Measurements from ENCODE around the gene NKX2-1.

DNA sequence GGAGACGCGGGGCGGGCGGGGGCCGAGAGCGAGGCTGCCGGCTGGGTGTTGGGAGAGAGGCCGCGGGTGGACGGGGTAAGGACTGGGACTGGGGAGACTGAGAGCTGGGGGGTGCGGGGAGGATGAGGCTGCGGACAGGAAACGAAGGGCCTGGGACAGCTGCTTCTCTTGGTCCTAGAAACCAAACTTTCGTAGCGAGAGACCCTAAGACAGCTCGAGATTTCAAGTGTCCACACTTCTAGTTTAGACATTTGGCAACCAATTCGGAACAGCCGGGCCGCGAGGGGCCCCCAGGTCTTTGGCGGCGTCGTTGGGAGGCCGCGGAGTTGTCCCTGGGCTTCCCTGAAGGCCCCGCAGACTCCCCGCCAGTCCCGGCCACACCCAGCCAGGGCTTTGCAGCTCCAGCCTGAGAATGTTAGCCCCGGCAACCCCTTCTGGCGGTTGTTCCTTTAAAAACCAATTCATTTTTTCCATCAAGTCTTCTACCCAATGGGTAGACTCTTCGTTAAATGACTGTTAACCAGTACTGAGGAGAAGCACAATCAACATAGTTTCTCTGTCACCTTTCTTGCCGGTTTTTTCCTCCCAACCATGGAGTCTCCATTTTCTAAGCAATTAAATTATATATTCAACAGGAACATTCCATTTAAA, 11.5 kb downstream of the NKX2-1 start:
- no peak for TF ChIP-seq POLR2AphosphoS5 (IDR thresholded peaks at IDR 0.05; ENCODE audit: low read depth, low read length)
- TF ChIP-seq TAF1 (IDR thresholded peaks at IDR 0.05; ENCODE audit: borderline replicate concordance, insufficient read depth, low read length), result no peak
- TF ChIP-seq, protein P1, sequence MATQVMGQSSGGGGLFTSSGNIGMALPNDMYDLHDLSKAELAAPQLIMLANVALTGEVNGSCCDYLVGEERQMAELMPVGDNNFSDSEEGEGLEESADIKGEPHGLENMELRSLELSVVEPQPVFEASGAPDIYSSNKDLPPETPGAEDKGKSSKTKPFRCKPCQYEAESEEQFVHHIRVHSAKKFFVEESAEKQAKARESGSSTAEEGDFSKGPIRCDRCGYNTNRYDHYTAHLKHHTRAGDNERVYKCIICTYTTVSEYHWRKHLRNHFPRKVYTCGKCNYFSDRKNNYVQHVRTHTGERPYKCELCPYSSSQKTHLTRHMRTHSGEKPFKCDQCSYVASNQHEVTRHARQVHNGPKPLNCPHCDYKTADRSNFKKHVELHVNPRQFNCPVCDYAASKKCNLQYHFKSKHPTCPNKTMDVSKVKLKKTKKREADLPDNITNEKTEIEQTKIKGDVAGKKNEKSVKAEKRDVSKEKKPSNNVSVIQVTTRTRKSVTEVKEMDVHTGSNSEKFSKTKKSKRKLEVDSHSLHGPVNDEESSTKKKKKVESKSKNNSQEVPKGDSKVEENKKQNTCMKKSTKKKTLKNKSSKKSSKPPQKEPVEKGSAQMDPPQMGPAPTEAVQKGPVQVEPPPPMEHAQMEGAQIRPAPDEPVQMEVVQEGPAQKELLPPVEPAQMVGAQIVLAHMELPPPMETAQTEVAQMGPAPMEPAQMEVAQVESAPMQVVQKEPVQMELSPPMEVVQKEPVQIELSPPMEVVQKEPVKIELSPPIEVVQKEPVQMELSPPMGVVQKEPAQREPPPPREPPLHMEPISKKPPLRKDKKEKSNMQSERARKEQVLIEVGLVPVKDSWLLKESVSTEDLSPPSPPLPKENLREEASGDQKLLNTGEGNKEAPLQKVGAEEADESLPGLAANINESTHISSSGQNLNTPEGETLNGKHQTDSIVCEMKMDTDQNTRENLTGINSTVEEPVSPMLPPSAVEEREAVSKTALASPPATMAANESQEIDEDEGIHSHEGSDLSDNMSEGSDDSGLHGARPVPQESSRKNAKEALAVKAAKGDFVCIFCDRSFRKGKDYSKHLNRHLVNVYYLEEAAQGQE (IDR thresholded peaks at IDR 0.05; ENCODE audit: insufficient read depth in 1 of 2, low read depth in 2 of 2, low read length in 2 of 2), result no peak

Measured in PFSK-1 (cell line).